Left ventricle myocardium inferior (tissue), 1 donor: ENCODE measurements around the gene EPO. TPM values are rescaled to one million over a fixed set of nuclear protein-coding genes. Genes with fewer than 3 reads are reported as not detected.

Source experiments
- DNase-seq: peaks from one replicate; pipeline ENCODE4 v3.0.0-alpha.2; 2020
- H3K27ac ChIP-seq: fragments of 200-600 bp; replicated peaks from 2 replicates; pipeline ENCODE4 v1.8.0; 2021
- H3K27me3 ChIP-seq: fragments of 200-600 bp; 2 replicates; pipeline ENCODE4 v1.8.0; 2021; ENCODE audit warnings: low read depth
- H3K36me3 ChIP-seq: fragments of 200-600 bp; 2 replicates; pipeline ENCODE4 v1.8.0; 2021
- H3K4me1 ChIP-seq: fragments of 200-600 bp; 2 replicates; pipeline ENCODE4 v1.8.0; 2021
- H3K4me3 ChIP-seq: fragments of 200-600 bp; 2 replicates; pipeline ENCODE4 v1.8.0; 2021; ENCODE audit warnings: mild to moderate bottlenecking, moderate library complexity
- H3K9me3 ChIP-seq: fragments of 200-600 bp; replicated peaks from 2 replicates; pipeline ENCODE4 v1.8.0; 2021
- intact Hi-C: fragments of 100-400 bp; cut with micrococcal nuclease; formaldehyde crosslinking; loops from one replicate; pipeline ENCODE4 v1.11.0; 2022
- total RNA-seq: library from RNA; stranded (reverse); fragmentation: NEBNext Ultra II Directional; extraction: Animal tissue kit (Norgen Biotek cat#: 25700); gene quantifications from one replicate; pipeline ENCODE4 v1.2.1, GENCODE V29; 2021
- TF ChIP-seq, protein P1 (sequence below): fragments of 200-600 bp; IDR thresholded peaks from 2 replicates; pipeline ENCODE4 v1.8.0; 2021; ENCODE audit warnings: antibody characterized with exemption, mild to moderate bottlenecking, borderline replicate concordance
- donor health status: DM: no; HTN: yes; CAD: no; lungs with severe emphysema.

The EPO gene
- total RNA-seq, 1 donor from 2014 or later, result not detected

DNA sequence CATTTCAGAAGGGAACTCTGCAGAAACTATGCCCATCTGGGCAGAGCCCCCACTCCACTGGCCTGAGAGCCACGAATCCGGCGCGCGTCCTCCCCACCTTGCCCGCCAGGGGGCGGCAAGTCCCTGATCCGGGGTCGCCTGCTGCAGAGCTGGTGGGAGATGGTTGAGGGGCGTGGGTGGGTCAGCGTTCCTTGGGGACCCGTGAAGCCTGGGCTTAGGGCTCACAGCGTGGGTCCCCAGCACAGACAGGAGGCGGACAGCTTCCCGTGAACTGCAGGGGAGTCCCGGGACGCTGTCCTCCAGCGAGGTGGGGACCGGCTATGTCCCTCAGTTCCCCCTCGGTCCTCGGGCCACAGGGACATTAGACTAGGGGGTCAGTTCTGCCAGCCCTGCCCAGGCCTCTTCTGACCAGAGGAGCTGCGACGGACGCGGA is 14.9 kb upstream of the EPO start:
- peak overlapping the region; percentile 83 for H3K4me3 ChIP-seq
- H3K4me1 ChIP-seq, result peaks cover 30% of the 10 kb centered on the region
- intact Hi-C loops, result no loop called here
- peak; percentile 75 for DNase-seq
- H3K9me3 ChIP-seq, result no peaks in the 10 kb centered on the region
- peaks cover 12% of the 10 kb centered on the region for H3K36me3 ChIP-seq
- TF ChIP-seq, protein P1, sequence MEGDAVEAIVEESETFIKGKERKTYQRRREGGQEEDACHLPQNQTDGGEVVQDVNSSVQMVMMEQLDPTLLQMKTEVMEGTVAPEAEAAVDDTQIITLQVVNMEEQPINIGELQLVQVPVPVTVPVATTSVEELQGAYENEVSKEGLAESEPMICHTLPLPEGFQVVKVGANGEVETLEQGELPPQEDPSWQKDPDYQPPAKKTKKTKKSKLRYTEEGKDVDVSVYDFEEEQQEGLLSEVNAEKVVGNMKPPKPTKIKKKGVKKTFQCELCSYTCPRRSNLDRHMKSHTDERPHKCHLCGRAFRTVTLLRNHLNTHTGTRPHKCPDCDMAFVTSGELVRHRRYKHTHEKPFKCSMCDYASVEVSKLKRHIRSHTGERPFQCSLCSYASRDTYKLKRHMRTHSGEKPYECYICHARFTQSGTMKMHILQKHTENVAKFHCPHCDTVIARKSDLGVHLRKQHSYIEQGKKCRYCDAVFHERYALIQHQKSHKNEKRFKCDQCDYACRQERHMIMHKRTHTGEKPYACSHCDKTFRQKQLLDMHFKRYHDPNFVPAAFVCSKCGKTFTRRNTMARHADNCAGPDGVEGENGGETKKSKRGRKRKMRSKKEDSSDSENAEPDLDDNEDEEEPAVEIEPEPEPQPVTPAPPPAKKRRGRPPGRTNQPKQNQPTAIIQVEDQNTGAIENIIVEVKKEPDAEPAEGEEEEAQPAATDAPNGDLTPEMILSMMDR, result peak; percentile 89
- H3K27me3 ChIP-seq, result no peaks in the 10 kb centered on the region
- peak overlapping the region; percentile 97 for H3K27ac ChIP-seq

DNA sequence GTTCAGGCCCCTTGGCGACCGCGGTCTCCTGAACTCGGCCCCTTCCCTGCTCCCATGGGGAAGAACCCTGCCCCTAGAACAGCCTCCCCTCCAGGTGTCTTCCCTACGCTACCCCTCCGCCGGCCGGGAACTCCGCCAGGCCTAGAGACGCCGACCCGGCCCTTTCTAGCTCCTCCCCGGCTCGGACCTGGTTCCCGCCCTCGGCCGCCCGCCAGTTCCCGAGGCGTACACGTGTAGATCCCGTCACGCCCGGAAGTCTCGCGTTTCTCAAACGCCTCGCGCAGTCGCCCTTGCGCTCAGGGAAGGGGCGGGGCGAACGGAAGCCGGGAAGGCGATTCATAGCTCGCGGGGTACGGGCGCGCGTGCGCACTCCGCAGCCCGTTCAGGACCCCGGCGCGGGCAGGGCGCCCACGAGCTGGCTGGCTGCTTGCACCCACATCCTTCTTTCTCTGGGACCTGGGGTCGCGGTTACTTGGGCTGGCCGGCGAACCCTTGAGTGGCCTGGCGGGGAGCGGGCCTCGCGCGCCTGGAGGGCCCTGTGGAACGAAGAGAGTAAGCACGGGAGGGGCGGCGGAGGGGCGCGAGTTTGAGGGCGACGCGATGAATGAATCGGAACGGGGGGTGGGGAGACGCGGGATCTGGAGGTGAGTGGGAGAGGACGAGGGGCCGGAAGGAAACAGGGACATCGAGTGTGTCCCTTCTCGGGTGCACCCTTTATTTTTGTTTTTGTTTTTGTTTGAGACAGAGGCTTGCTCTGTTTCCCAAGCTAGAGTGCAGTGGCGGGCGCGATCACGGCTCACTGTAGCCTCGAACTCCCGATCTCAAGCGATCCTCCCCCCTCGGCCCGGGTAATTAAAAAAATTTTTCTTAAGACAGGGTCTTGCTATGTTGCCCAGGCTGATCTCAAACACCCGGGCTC is 14.3 kb upstream of the EPO start, which contains the start of gene POP7:
POP7 (plus strand) TSS at position 369 of the 919 bp plus-strand sequence. CDS start 710 bp downstream, outside the sequence.
- intact Hi-C loops, result no loop called here
- Histone ChIP-seq H3K4me1 (peaks cover 30% of the 10 kb centered on the region), H3K36me3 (peaks cover 12% of the 10 kb centered on the region), H3K27me3 (no peaks in the 10 kb centered on the region), H3K4me3 (peak within 1 kb of the TSS; percentile 83), H3K27ac (peak within 1 kb of the TSS; percentile 97), H3K9me3 (no peaks in the 10 kb centered on the region)
- DNase-seq, result peak; percentile 99
- TF ChIP-seq, protein P1, result no peak

DNA sequence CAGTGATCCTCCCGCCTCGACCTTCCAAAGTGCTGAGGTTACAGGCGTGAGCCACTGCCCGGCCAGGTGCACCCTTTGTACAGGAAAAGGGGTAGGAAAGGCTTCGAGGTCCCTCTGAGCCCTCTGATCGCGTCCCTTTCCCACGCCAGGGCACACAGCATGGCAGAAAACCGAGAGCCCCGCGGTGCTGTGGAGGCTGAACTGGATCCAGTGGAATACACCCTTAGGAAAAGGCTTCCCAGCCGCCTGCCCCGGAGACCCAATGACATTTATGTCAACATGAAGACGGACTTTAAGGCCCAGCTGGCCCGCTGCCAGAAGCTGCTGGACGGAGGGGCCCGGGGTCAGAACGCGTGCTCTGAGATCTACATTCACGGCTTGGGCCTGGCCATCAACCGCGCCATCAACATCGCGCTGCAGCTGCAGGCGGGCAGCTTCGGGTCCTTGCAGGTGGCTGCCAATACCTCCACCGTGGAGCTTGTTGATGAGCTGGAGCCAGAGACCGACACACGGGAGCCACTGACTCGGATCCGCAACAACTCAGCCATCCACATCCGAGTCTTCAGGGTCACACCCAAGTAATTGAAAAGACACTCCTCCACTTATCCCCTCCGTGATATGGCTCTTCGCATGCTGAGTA is 13.5 kb upstream of the EPO start:
- DNase-seq, result no peak
- peak overlapping the region; percentile 97 for H3K27ac ChIP-seq

DNA sequence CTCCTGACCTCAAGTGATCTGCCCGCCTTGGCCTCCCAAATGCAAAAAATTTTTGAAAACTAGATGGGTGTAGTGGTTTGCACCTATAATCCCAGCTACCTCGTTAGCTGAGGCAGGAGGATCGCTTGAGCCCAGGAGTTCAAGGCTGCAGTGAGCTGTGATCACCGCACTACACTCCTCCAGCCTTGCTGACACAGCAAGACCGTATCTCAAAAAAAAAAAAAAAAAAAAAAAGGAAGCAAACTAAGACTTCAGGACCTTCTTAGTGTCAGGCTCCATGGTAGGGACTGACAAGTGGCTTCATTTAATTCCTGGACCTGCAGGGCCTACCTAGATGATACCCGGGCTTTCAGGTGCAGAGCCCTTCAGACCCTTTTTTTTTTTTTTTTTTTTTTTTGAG is 11.9 kb upstream of the EPO start:
- no peak overlapping the region for H3K27ac ChIP-seq
- H3K36me3 ChIP-seq, result peaks cover 12% of the 10 kb centered on the region
- H3K4me3 ChIP-seq, result no peak overlapping the region
- no peaks in the 10 kb centered on the region for H3K9me3 ChIP-seq
- H3K27me3 ChIP-seq, result no peaks in the 10 kb centered on the region
- intact Hi-C loops, result no loop called here
- no peak for DNase-seq
- peaks cover 30% of the 10 kb centered on the region for H3K4me1 ChIP-seq
- TF ChIP-seq, protein P1, result no peak

More for the DNA sequence above, 13.5 kb upstream of the EPO start:
- TF ChIP-seq, protein P1, result no peak
- intact Hi-C loops, result no loop called here
- H3K27me3 ChIP-seq, result no peaks in the 10 kb centered on the region
- peak overlapping the region; percentile 83 for H3K4me3 ChIP-seq
- peaks cover 12% of the 10 kb centered on the region for H3K36me3 ChIP-seq
- no peaks in the 10 kb centered on the region for H3K9me3 ChIP-seq
- peaks cover 30% of the 10 kb centered on the region for H3K4me1 ChIP-seq

DNA sequence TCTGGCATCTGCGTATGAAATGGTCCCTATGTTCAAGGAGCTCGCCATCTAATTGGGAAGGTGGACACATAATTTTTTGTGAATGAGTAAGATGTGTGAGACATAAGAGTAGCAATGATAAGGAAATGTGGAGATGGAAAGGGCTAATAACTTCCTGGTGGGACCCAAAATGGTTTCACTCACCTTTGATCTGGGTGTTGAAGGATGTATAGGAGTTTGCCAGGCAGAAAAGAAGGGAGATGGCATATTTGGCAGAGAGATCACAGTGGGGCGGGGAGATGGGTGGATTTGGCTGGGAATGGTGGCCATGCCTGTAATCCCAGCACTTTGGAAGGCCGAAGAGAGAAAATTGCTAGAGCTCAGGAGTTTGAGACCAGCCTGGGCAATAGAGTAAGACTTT is 9.8 kb upstream of the EPO start:
- Histone ChIP-seq H3K9me3 (no peaks in the 10 kb centered on the region), H3K36me3 (peaks cover 12% of the 10 kb centered on the region), H3K4me3 (no peak overlapping the region), H3K27me3 (no peaks in the 10 kb centered on the region), H3K27ac (no peak overlapping the region), H3K4me1 (peaks cover 21% of the 10 kb centered on the region)
- TF ChIP-seq, protein P1, result no peak
- intact Hi-C loops, result no loop called here
- no peak for DNase-seq
